ENCODE data around the gene KCNV2. TPM values are rescaled to one million over a fixed set of nuclear protein-coding genes. Genes with fewer than 3 reads are reported as not detected.

KCNV2 gene
- total and polyA plus RNA-seq, 2 donors (not counting 1 experiment from before 2014, with no cell fraction given): not detected

DNA sequence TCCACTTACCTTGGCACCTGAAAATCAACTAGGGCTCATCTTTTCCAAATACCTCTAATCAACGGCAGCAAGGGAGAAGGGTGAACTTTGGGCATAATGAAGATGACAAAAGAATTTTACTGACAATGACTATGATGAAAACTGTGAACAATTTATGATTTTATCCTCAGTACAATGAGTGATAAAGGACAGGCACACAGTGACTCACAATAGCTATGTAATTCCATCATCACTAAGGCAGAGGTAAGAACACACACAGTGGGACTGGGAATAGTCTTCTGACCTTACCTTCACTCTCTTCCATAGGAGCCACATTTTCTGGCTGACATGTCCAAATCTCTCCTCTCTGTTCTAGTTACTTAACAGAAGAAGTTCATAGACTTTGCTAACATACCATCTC, 26.1 kb upstream of the KCNV2 start:
- Histone ChIP-seq H3K79me2 (ENCODE audit: control insufficient read depth, insufficient read depth, low read length) (no peaks in the 10 kb centered on the region), H3K4me1 (ENCODE audit: control insufficient read depth in 2 of 2, insufficient read depth in 2 of 2, low read length in 2 of 2) (no peaks in the 10 kb centered on the region), H3K4me3 (ENCODE audit: control extremely low read depth in 1 of 5, extremely low read depth in 1 of 5, insufficient read depth in 1 of 5, low read depth in 2 of 5, low read length in 4 of 5) (no peak overlapping the region), H4K20me1 (ENCODE audit: control insufficient read depth, insufficient read depth, low read length, poor library complexity, severe bottlenecking) (no peaks in the 10 kb centered on the region), H3K27me3 (replicated peaks in 1 of 4; ENCODE audit: control extremely low read depth in 1 of 4, control insufficient read depth in 3 of 4, insufficient read depth in 4 of 4, low read length in 3 of 4) (no peaks in the 10 kb centered on the region), H3K9ac (ENCODE audit: low read length) (no peak overlapping the region), H3K4me2 (replicated peaks; ENCODE audit: low read depth, low read length, poor library complexity, severe bottlenecking) (no peak overlapping the region), H2AFZ (ENCODE audit: insufficient read depth, low read depth, low read length, poor library complexity, severe bottlenecking) (no peak overlapping the region), H3K27ac (ENCODE audit: low read length in 2 of 2) (no peak overlapping the region), H3K36me3 (replicated peaks in 1 of 2; ENCODE audit: control extremely low read depth in 1 of 2, control insufficient read depth in 1 of 2, extremely low read depth in 1 of 2, insufficient read depth in 2 of 2, low read length in 1 of 2) (no peaks in the 10 kb centered on the region), H3K9me3 (ENCODE audit: control extremely low read depth in 1 of 3, control insufficient read depth in 2 of 3, insufficient read depth in 1 of 3, low read length in 2 of 3) (no peaks in the 10 kb centered on the region)
- H3K4me1 Mint-ChIP-seq: no peaks in the 10 kb centered on the region
- no peaks in the 10 kb centered on the region for H3K27me3 Mint-ChIP-seq
- ChIA-PET CTCF (no interaction called here), POLR2A (no interaction called here)
- no peak for TF ChIP-seq EZH2 (IDR thresholded peaks at IDR 0.05; ENCODE audit: borderline replicate concordance, insufficient read depth, low read depth, low read length, poor library complexity, severe bottlenecking)
- TF ChIP-seq, protein P1, sequence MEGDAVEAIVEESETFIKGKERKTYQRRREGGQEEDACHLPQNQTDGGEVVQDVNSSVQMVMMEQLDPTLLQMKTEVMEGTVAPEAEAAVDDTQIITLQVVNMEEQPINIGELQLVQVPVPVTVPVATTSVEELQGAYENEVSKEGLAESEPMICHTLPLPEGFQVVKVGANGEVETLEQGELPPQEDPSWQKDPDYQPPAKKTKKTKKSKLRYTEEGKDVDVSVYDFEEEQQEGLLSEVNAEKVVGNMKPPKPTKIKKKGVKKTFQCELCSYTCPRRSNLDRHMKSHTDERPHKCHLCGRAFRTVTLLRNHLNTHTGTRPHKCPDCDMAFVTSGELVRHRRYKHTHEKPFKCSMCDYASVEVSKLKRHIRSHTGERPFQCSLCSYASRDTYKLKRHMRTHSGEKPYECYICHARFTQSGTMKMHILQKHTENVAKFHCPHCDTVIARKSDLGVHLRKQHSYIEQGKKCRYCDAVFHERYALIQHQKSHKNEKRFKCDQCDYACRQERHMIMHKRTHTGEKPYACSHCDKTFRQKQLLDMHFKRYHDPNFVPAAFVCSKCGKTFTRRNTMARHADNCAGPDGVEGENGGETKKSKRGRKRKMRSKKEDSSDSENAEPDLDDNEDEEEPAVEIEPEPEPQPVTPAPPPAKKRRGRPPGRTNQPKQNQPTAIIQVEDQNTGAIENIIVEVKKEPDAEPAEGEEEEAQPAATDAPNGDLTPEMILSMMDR (IDR thresholded peaks at IDR 0.05): no peak
- no peak for DNase-seq
- ATAC-seq (ENCODE audit: low read depth): no peak
- intact Hi-C loops (cut with micrococcal nuclease): no loop called here
- WGBS (ENCODE audit: insufficient coverage): no CpG with 5 or more reads among the region's 1 CpG
- no peaks in the 10 kb centered on the region for H3K9me3 Mint-ChIP-seq (ENCODE audit: insufficient read depth)
- H3K27ac Mint-ChIP-seq: no peak overlapping the region
- no peak overlapping the region for H3K4me3 Mint-ChIP-seq

DNA sequence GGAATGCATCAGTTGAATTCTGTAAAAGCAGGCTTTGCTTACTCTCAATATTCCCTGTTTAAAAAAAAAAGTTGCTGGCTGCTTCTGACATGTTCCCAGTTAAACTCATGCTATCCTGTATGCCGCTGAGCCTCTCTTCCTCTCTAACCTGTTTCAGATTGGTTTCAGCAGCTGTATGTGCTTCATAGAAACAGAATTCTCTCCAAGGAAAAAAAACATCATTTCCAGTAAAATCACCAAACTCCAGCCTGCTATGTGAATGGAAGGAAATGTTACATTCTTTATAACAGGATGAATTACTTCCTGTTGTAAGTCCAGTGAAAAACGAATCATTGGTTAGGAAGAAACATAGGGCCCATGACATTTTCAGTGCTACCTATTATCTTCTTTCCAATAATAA, 25.7 kb upstream of the KCNV2 start:
- no peak overlapping the region for H3K27ac Mint-ChIP-seq
- CTCF ChIA-PET: no interaction called here
- intact Hi-C loops (cut with micrococcal nuclease): no loop called here
- Histone ChIP-seq H3K27ac (ENCODE audit: low read length in 2 of 2) (no peak overlapping the region), H3K79me2 (ENCODE audit: control insufficient read depth, insufficient read depth, low read length) (no peaks in the 10 kb centered on the region), H3K9ac (ENCODE audit: low read length) (no peak overlapping the region), H3K4me1 (ENCODE audit: control insufficient read depth in 2 of 2, insufficient read depth in 2 of 2, low read length in 2 of 2) (no peaks in the 10 kb centered on the region), H2AFZ (ENCODE audit: insufficient read depth, low read depth, low read length, poor library complexity, severe bottlenecking) (no peak overlapping the region), H4K20me1 (ENCODE audit: control insufficient read depth, insufficient read depth, low read length, poor library complexity, severe bottlenecking) (no peaks in the 10 kb centered on the region), H3K9me3 (ENCODE audit: control extremely low read depth in 1 of 3, control insufficient read depth in 2 of 3, insufficient read depth in 1 of 3, low read length in 2 of 3) (no peaks in the 10 kb centered on the region), H3K36me3 (replicated peaks in 1 of 2; ENCODE audit: control extremely low read depth in 1 of 2, control insufficient read depth in 1 of 2, extremely low read depth in 1 of 2, insufficient read depth in 2 of 2, low read length in 1 of 2) (no peaks in the 10 kb centered on the region), H3K4me3 (ENCODE audit: control extremely low read depth in 1 of 5, extremely low read depth in 1 of 5, insufficient read depth in 1 of 5, low read depth in 2 of 5, low read length in 4 of 5) (no peak overlapping the region), H3K4me2 (replicated peaks; ENCODE audit: low read depth, low read length, poor library complexity, severe bottlenecking) (no peak overlapping the region), H3K27me3 (replicated peaks in 1 of 4; ENCODE audit: control extremely low read depth in 1 of 4, control insufficient read depth in 3 of 4, insufficient read depth in 4 of 4, low read length in 3 of 4) (no peaks in the 10 kb centered on the region)
- no peaks in the 10 kb centered on the region for H3K27me3 Mint-ChIP-seq
- DNase-seq (no peak), ATAC-seq (ENCODE audit: low read depth) (no peak)
- POLR2A ChIA-PET: no interaction called here
- WGBS (ENCODE audit: insufficient coverage): 100% methylated on average over 1 of the region's 2 CpGs
- H3K4me1 Mint-ChIP-seq: no peaks in the 10 kb centered on the region
- TF ChIP-seq, protein P1 (IDR thresholded peaks at IDR 0.05): no peak
- no peak for TF ChIP-seq EZH2 (IDR thresholded peaks at IDR 0.05; ENCODE audit: borderline replicate concordance, insufficient read depth, low read depth, low read length, poor library complexity, severe bottlenecking)
- H3K4me3 Mint-ChIP-seq: no peak overlapping the region
- H3K9me3 Mint-ChIP-seq (ENCODE audit: insufficient read depth): no peaks in the 10 kb centered on the region

Data from B cell (primary cell).